Measurements from ENCODE around the gene CD46. TPM values are rescaled to one million over a fixed set of nuclear protein-coding genes. Genes with fewer than 3 reads are reported as not detected.

Gene CD46
- total and polyA plus RNA-seq, 7 donors = 18.6 to 143 (median 104) TPM

- WGBS, 2 donors = 21 to 72% methylated on average over 7 of the region's 7 CpGs
- no peak overlapping the region for H3K4me3 ChIP-seq
- peaks cover 51 to 100% (median 86%) of the 10 kb centered on the region in 4 donors for H3K36me3 ChIP-seq
- DNase-seq = no peak
- peak overlapping the region; percentile 77 to 99 (median 82) for H3K27ac ChIP-seq
- H3K9me3 ChIP-seq = no peaks in the 10 kb centered on the region
- peak in 3 of 4 donors; percentile 4 to 21 (median 12) for TF ChIP-seq POLR2AphosphoS5 (IDR thresholded peaks at IDR 0.05)
- no peak for TF ChIP-seq EP300 (IDR thresholded peaks at IDR 0.05)
- TF ChIP-seq POLR2A (IDR thresholded peaks at IDR 0.05) = no peak
- intact Hi-C loops (cut with DNase I) = loop anchor here (5.0 kb wide), 1 partner anchor 154 kb away; no protein-coding TSS in a partner anchor
- H3K4me1 ChIP-seq = peaks cover 0 to 99% (median 91%) of the 10 kb centered on the region in 4 donors
- H3K27me3 ChIP-seq = no peaks in the 10 kb centered on the region
These were observed 56.5 kb downstream of the CD46 start for GRCh38 chr1:207808322-207808705.

GRCh38 chr1:207808911-207809555 is 57.2 kb downstream of the CD46 start:
- Histone ChIP-seq H3K27me3 (no peaks in the 10 kb centered on the region), H3K27ac (peak overlapping the region; percentile 77 to 99 (median 82)), H3K36me3 (peaks cover 46 to 100% (median 84%) of the 10 kb centered on the region in 4 donors), H3K9me3 (no peaks in the 10 kb centered on the region), H3K4me3 (no peak overlapping the region), H3K4me1 (peaks cover 0 to 99% (median 99%) of the 10 kb centered on the region in 4 donors)
- intact Hi-C loops (cut with DNase I) = loop anchor here (5.0 kb wide), 1 partner anchor 153 kb away; no protein-coding TSS in a partner anchor
- DNase-seq = no peak
- WGBS, 2 donors = 56 to 78% methylated on average over 5 of the region's 5 CpGs
- no peak for TF ChIP-seq POLR2AphosphoS5 (IDR thresholded peaks at IDR 0.05)
- no peak for TF ChIP-seq POLR2A (IDR thresholded peaks at IDR 0.05)
- TF ChIP-seq CTCF (IDR thresholded peaks at IDR 0.05) = no peak
- TF ChIP-seq EP300 (IDR thresholded peaks at IDR 0.05) = no peak

- peak overlapping the region; percentile 79 to 99 (median 88) for H3K27ac ChIP-seq
- WGBS, 2 donors = 95 to 96% methylated on average over 2 of the region's 2 CpGs
- peaks cover 46 to 100% (median 84%) of the 10 kb centered on the region in 4 donors for H3K36me3 ChIP-seq
- no peaks in the 10 kb centered on the region for H3K9me3 ChIP-seq
- peaks cover 0 to 100% (median 99%) of the 10 kb centered on the region in 4 donors for H3K4me1 ChIP-seq
- intact Hi-C loops (cut with DNase I) = no loop called here
- TF ChIP-seq CTCF (IDR thresholded peaks at IDR 0.05) (no peak), POLR2AphosphoS5 (IDR thresholded peaks at IDR 0.05) (peak in 1 of 4 donors; percentile 16)
- no peak overlapping the region for H3K4me3 ChIP-seq
- H3K27me3 ChIP-seq = no peaks in the 10 kb centered on the region
- no peak for DNase-seq
These were observed 58.3 kb downstream of the CD46 start for GRCh38 chr1:207810173-207810572.

- peaks cover 0 to 100% (median 99%) of the 10 kb centered on the region in 4 donors for H3K4me1 ChIP-seq
- DNase-seq = no peak
- 87 to 89% methylated on average over 9 of the region's 9 CpGs for whole genome bisulfite sequencing, 2 donors
- H3K27me3 ChIP-seq = no peaks in the 10 kb centered on the region
- H3K36me3 ChIP-seq = peaks cover 46 to 100% (median 84%) of the 10 kb centered on the region in 4 donors
- intact Hi-C loops (cut with DNase I) = no loop called here
- H3K9me3 ChIP-seq = no peaks in the 10 kb centered on the region
- H3K4me3 ChIP-seq = no peak overlapping the region
- H3K27ac ChIP-seq = peak overlapping the region; percentile 79 to 99 (median 88)
- TF ChIP-seq CTCF (IDR thresholded peaks at IDR 0.05) (no peak), POLR2AphosphoS5 (IDR thresholded peaks at IDR 0.05) (no peak), POLR2A (IDR thresholded peaks at IDR 0.05) (no peak), EP300 (IDR thresholded peaks at IDR 0.05) (no peak)
These were observed 58.9 kb downstream of the CD46 start for GRCh38 chr1:207810606-207811295.

- 91 to 95% methylated on average over 8 of the region's 8 CpGs for WGBS, 2 donors
These were observed 59.5 kb downstream of the CD46 start for GRCh38 chr1:207811319-207811718.

More at GRCh38 chr1:207811319-207811718, 59.5 kb downstream of the CD46 start:
- H3K27me3 ChIP-seq = no peaks in the 10 kb centered on the region
- TF ChIP-seq POLR2A (IDR thresholded peaks at IDR 0.05) (no peak), POLR2AphosphoS5 (IDR thresholded peaks at IDR 0.05) (no peak), EP300 (IDR thresholded peaks at IDR 0.05) (no peak), CTCF (IDR thresholded peaks at IDR 0.05) (no peak)
- H3K36me3 ChIP-seq = peaks cover 48 to 100% (median 88%) of the 10 kb centered on the region in 4 donors
- DNase-seq = no peak
- H3K27ac ChIP-seq = peak overlapping the region; percentile 79 to 99 (median 88)
- H3K9me3 ChIP-seq = no peaks in the 10 kb centered on the region
- intact Hi-C loops (cut with DNase I) = no loop called here
- peak overlapping the region in 1 of 4 donors; percentile 21 for H3K4me3 ChIP-seq
- H3K4me1 ChIP-seq = peaks cover 0 to 100% (median 99%) of the 10 kb centered on the region in 4 donors

Measured in sigmoid colon (tissue), 7 donors.